Esophagus squamous epithelium (tissue), 4 donors: Measurements from ENCODE around the gene UNC13C.

Experiments
- CTCF ChIP-seq, 6 experiments: fragments of 450-650 bp in 4 of 6; fragments of 200-600 bp in 2 of 6; sonication (generic) in 2 of 6; IDR thresholded peaks; one replicate each; pipeline ENCODE4 v1.5.1; 2016 to 2019; ENCODE audit warnings: antibody characterized with exemption in 6 of 6, mild to moderate bottlenecking in 4 of 6, moderate library complexity in 4 of 6
- POLR2A ChIP-seq, 4 donors: fragments of 450-650 bp; IDR thresholded peaks; one replicate each; pipeline ENCODE4 v1.6.1; 2017; ENCODE audit warnings: antibody characterized with exemption in 4 of 4, mild to moderate bottlenecking in 4 of 4, moderate library complexity in 3 of 4

- TF ChIP-seq CTCF (IDR thresholded peaks at IDR 0.05) (no peak), POLR2A (IDR thresholded peaks at IDR 0.05) (no peak)
Measured at GRCh38 chr15:54502416-54503075, 524.3 kb downstream of the UNC13C start.
